Measurements from ENCODE around the gene S100A10.

Gene S100A10

GRCh38 chr1:152035539-152036266 is 42.0 kb upstream of the S100A10 start:
- no peaks in the 10 kb centered on the region for H3K27me3 ChIP-seq (ENCODE audit: low read length)
- no peak for TF ChIP-seq CTCF (IDR thresholded peaks at IDR 0.05; ENCODE audit: insufficient read depth, low read length, poor library complexity, severe bottlenecking)
- TF ChIP-seq EZH2phosphoT487 (conservative IDR thresholded peaks at IDR 0.05; ENCODE audit: low read length), result no peak
- H3K27ac ChIP-seq (ENCODE audit: low read depth, low read length), result peak overlapping the region; percentile 38; the same call in 1 of the 2 replicates
- no peaks in the 10 kb centered on the region for H3F3A ChIP-seq (ENCODE audit: insufficient read depth)
- peak overlapping the region; percentile 23 for H3K4me3 ChIP-seq (ENCODE audit: insufficient read depth, low read length, poor library complexity, severe bottlenecking)
- H3K36me3 ChIP-seq (ENCODE audit: low read length), result no peaks in the 10 kb centered on the region
- H3K9me3 ChIP-seq (ENCODE audit: insufficient read depth, low read length), result no peaks in the 10 kb centered on the region
- H3K9ac ChIP-seq (ENCODE audit: low read length), result peak overlapping the region; percentile 30
- H3K9me2 ChIP-seq (replicated peaks; ENCODE audit: insufficient read depth, low read length), result no peaks in the 10 kb centered on the region
- H3K4me2 ChIP-seq (ENCODE audit: low read depth, low read length, poor library complexity, severe bottlenecking), result peak overlapping the region; percentile 55
- H3K79me2 ChIP-seq (ENCODE audit: insufficient read depth, low read length), result no peaks in the 10 kb centered on the region
- peak overlapping the region; percentile 93 for H2AFZ ChIP-seq (ENCODE audit: low read depth, low read length, severe bottlenecking)
- H4K20me1 ChIP-seq (ENCODE audit: low read depth, low read length), result no peaks in the 10 kb centered on the region

GRCh38 chr1:152034654-152035538 is 41.2 kb upstream of the S100A10 start:
- H2AFZ ChIP-seq (ENCODE audit: low read depth, low read length, severe bottlenecking), result peak overlapping the region; percentile 93
- H3K4me3 ChIP-seq (ENCODE audit: insufficient read depth, low read length, poor library complexity, severe bottlenecking), result no peak overlapping the region
- no peaks in the 10 kb centered on the region for H3K9me3 ChIP-seq (ENCODE audit: insufficient read depth, low read length)
- no peak overlapping the region for H3K9ac ChIP-seq (ENCODE audit: low read length)
- H4K20me1 ChIP-seq (ENCODE audit: low read depth, low read length), result no peaks in the 10 kb centered on the region
- TF ChIP-seq CTCF (IDR thresholded peaks at IDR 0.05; ENCODE audit: insufficient read depth, low read length, poor library complexity, severe bottlenecking) (peak; percentile 61), EZH2phosphoT487 (conservative IDR thresholded peaks at IDR 0.05; ENCODE audit: low read length) (no peak)
- H3K27me3 ChIP-seq (ENCODE audit: low read length), result no peaks in the 10 kb centered on the region
- H3K9me2 ChIP-seq (replicated peaks; ENCODE audit: insufficient read depth, low read length), result no peaks in the 10 kb centered on the region
- H3K27ac ChIP-seq (ENCODE audit: low read depth, low read length), result peak overlapping the region; percentile 38; the same call in 1 of the 2 replicates
- no peaks in the 10 kb centered on the region for H3K79me2 ChIP-seq (ENCODE audit: insufficient read depth, low read length)
- H3K36me3 ChIP-seq (ENCODE audit: low read length), result no peaks in the 10 kb centered on the region
- H3F3A ChIP-seq (ENCODE audit: insufficient read depth), result no peaks in the 10 kb centered on the region
- H3K4me2 ChIP-seq (ENCODE audit: low read depth, low read length, poor library complexity, severe bottlenecking), result peak overlapping the region; percentile 55

- H3K9me2 ChIP-seq (replicated peaks; ENCODE audit: insufficient read depth, low read length), result no peaks in the 10 kb centered on the region
- peak overlapping the region; percentile 93 for H2AFZ ChIP-seq (ENCODE audit: low read depth, low read length, severe bottlenecking)
- H3K4me2 ChIP-seq (ENCODE audit: low read depth, low read length, poor library complexity, severe bottlenecking), result peak overlapping the region; percentile 55
- no peaks in the 10 kb centered on the region for H3K79me2 ChIP-seq (ENCODE audit: insufficient read depth, low read length)
- no peaks in the 10 kb centered on the region for H3K9me3 ChIP-seq (ENCODE audit: insufficient read depth, low read length)
- H3K4me3 ChIP-seq (ENCODE audit: insufficient read depth, low read length, poor library complexity, severe bottlenecking), result no peak overlapping the region
- no peaks in the 10 kb centered on the region for H3K36me3 ChIP-seq (ENCODE audit: low read length)
- H3K27ac ChIP-seq (ENCODE audit: low read depth, low read length), result no peak overlapping the region
- H4K20me1 ChIP-seq (ENCODE audit: low read depth, low read length), result no peaks in the 10 kb centered on the region
- H3F3A ChIP-seq (ENCODE audit: insufficient read depth), result no peaks in the 10 kb centered on the region
- H3K27me3 ChIP-seq (ENCODE audit: low read length), result no peaks in the 10 kb centered on the region
- no peak overlapping the region for H3K9ac ChIP-seq (ENCODE audit: low read length)
- TF ChIP-seq CTCF (IDR thresholded peaks at IDR 0.05; ENCODE audit: insufficient read depth, low read length, poor library complexity, severe bottlenecking), result no peak
- TF ChIP-seq EZH2phosphoT487 (conservative IDR thresholded peaks at IDR 0.05; ENCODE audit: low read length), result no peak
Observed at GRCh38 chr1:152034324-152034653, 40.6 kb upstream of the S100A10 start.
